HG03354 (cell line): Measurements from ENCODE around the gene ITGB3.
A peak's percentile ranks its signal among the peaks of the same experiment; 100 is the strongest.
"Not testable (repeated sequence)": the region's sequence is repeated elsewhere in the genome, so short reads cannot be mapped to it uniquely, and the experiment has no call there.

Source experiments
- ATAC-seq: cut with Tn5 transposase; IDR thresholded peaks from one replicate; pipeline ENCODE4 v1.9.1; 2021; ENCODE audit warnings: mild to moderate bottlenecking; ENCODE audit not compliant: unreplicated experiment, poor library complexity, severe bottlenecking

ITGB3 gene

GRCh38 chr17:47253541-47254402, at the start of gene ITGB3:
Gene ITGB3, plus strand, starts transcription at chr17:47253827. Its CDS starts 35 bp downstream, at chr17:47253862.
- peak; percentile 88 for ATAC-seq

DNA sequence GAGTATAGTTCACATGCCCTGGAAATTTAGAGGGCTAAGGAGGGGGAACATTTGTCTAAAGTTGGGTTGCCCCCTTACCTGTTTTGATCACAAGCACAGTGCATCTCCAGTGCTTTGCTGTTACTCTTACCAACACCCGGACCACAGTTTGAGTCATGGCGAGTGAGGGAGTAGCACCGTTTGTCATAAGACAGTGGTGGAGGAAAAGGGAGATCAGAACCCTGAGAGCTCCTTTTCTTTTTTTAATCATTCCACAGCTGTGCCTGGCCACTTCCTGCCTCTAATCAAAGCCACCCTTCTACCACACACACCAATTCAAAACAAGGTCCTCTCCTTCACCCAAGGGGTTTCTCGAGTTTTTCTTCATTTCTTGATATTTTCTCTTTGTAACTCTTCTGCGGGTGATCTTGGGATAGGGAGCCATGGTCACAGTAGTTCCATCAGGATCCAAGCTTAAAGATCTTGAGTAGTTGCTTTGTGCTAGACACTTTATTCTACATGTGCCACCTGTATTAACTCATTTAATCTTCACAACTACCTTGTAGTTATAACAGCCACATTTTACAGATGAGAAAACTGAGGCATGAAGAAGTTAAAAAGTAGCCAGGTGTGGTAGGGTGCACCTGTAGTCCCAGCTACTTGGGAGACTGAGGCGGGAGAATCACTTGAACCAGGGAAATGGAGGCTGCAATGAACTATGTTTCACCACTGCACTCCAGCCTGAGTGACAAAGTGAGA, 49.5 kb upstream of the ITGB3 start:
- ATAC-seq = no peak

- peak; percentile 54 for ATAC-seq
Observed at GRCh38 chr17:47204722-47205418, 48.8 kb upstream of the ITGB3 start.

DNA sequence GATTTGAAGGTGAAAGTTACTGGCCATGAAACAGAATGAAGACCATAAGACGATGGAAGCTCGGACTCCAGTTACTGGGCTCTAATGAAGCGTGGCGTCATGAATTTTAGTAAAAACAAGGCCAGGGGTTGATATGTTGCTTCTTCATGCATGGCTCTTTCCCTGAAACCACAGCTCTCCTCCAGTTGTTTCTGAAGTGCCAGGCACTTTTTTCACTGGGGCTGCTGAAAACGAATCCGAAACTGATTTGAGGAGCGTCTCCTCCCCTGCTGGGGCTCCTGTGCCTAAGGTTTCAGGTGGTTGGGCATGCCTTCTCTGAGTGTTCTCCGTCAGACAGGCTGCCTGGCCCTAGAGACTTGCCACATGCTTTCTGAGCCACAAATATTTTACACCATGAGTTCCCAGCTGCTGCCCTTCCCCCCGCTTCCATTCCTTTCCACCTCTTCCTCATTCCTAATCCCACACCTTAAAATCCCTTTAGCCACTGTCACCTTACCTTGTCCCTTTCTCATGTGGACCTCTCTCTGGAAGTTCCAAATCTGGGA, 48.1 kb upstream of the ITGB3 start:
- ATAC-seq = peak; percentile 64

GRCh38 chr17:47207143-47208067, 46.2 kb upstream of the ITGB3 start:
- no peak for ATAC-seq

DNA sequence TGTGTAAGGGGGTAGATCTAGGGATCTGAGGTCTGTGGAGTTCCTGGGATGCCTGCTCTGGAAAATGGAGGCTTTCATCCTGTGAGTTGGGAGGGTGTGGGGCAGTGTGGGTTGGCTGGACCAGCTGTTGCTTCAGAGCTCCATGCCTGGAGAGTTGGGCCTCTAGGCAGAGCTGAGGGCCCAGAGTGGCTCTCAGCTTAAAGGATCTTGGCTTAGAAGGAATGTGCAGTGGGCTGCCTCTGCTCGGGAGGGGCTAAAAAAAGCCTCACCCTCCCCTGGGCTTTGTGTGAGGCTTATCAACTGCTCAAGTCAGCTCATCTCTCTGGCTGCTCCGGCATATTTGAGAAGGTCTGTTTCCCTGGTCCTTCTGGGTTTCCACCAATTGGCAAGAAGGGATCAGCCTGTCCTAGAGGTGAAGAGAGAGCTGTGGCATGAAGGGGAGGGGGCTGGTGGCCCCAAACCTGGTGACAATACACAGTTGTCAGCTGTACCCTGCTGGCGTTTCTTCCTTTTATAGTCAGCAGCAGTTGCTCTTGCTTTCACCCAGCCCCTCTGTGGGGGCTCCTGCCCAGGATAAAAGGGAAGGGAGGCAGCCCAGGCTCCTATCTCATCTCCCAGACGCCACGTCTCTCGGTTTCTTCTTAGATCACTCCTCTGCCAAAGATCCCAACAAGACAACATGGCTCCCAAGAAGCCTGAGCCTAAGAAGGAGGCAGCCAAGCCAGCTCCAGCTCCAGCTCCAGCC, 44.7 kb upstream of the ITGB3 start, which contains the start of gene MYL4:
MYL4 (plus strand) TSS at position 605 of the 745 bp plus-strand sequence; CDS start at position 680, 75 bp downstream.
- ATAC-seq = no peak

- ATAC-seq = no peak
Observed at GRCh38 chr17:47209499-47209898, 44.1 kb upstream of the ITGB3 start.

DNA sequence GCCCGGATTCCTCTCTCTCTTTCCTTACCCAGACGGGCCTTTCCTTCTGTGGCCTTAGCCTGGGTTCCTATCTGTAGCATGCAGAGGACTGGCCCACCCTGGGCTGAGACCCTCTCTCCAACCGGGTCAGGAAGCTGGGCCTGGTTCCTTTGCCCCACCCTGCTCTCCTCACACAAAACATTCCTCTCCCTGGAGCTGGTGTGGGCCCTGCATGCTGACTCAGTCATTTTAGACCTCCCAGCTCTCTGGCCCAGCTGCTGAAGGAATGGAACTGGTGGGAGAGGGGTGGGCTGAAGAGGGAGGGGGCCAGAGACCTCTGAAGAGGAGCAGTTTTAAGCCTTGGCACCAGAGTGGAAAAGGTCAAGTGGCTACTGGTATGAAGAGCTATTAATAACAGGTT, 43.5 kb upstream of the ITGB3 start:
- ATAC-seq = no peak

DNA sequence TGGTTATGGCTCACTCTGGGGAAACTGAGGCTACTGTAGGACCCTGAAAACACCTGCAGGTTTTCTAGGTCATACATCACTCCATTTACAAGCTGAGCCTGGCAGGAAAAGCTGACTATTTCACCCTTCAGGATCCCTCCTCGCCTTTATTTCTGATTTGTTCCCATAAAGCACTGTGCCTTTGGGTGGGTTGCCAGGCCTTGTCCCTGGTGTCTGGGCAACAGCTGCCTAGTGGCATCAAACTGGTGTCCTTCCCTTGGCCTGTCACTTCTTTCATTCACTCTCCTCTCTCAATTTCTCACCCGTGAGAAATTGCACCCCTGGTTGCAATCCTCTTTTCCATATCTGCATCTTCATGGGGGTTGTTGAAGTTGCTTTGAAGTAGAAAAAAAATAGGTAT, 42.8 kb upstream of the ITGB3 start:
- ATAC-seq = no peak

DNA sequence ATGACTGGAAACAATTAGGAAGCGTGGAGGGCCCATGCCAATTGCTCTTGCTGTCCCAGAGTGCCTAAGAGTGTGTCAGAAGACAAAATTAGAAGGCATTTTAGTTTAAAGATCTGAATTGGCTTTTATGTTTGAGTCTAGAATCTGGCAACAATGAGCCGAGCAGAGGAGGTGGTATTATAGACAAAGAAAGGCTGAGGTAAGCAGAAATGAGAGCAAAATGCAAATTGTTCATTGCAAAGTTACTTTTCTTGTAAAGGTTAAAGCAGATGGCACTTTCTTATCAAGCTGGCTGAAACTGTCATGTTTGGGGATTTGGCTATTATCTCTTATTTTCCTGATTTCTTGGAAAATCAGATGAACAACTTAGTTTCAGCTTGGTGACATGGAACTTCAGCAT, 41.2 kb upstream of the ITGB3 start:
- no peak for ATAC-seq

DNA sequence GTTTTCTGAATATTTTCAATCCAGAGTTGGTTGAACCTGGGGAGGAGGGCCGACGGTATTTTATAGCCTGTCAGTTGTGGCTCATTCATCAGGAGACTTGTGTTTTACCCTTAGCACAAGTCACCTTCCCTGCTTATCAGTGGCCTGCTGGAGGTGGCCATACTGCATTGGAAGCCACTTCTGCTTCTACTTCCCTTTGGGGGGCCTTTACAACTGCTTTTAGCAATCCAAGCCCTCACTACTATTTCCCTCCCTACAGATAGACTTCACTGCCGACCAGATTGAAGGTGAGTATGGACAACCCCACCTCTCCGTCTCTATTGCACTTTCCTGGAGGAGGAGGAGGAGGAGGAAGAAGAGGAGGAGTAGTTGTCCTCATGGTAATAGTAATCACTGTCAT, 40.1 kb upstream of the ITGB3 start:
- ATAC-seq = no peak

DNA sequence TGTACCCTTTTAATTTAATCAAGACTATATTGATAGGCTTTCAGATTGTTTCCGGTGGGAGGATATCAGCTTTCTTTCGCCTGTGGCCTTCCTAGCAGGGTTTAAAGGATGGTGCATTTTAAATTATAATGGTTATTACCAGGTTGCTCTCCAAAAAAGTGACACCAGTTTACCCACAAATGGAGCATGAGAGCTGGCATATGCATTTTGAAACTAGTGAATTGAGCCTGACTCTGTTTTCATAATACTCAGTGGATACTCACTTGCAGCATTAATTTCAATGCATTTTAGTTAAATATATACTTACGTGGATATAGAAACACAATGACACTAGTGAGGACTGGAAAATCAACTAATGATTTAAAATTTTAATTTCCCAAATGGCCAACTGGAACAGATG, 38.7 kb upstream of the ITGB3 start:
- no peak for ATAC-seq

DNA sequence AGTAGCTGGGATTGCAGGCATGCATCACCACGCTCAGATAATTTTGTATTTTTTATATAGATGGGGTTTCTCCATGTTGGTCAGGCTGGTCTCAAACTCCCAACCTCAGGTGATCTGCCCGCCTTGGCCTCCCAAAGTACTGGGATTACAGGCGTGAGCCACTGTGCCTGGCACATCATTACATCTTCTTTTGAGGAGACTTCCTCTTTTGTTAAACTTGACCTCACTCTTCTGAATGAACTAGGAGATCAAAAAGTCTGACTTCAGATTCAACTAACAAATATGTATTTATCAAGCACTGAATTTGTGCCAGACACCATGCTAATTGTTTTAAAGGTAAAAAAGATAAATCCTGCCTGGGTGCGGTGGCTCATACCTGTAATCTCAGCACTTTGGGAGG, 36.8 kb upstream of the ITGB3 start:
- ATAC-seq = not testable (repeated sequence)

- ATAC-seq = not testable (repeated sequence)
Observed at GRCh38 chr17:47217279-47217678, 36.3 kb upstream of the ITGB3 start.

GRCh38 chr17:47218896-47219430, 34.7 kb upstream of the ITGB3 start:
- no peak for ATAC-seq

DNA sequence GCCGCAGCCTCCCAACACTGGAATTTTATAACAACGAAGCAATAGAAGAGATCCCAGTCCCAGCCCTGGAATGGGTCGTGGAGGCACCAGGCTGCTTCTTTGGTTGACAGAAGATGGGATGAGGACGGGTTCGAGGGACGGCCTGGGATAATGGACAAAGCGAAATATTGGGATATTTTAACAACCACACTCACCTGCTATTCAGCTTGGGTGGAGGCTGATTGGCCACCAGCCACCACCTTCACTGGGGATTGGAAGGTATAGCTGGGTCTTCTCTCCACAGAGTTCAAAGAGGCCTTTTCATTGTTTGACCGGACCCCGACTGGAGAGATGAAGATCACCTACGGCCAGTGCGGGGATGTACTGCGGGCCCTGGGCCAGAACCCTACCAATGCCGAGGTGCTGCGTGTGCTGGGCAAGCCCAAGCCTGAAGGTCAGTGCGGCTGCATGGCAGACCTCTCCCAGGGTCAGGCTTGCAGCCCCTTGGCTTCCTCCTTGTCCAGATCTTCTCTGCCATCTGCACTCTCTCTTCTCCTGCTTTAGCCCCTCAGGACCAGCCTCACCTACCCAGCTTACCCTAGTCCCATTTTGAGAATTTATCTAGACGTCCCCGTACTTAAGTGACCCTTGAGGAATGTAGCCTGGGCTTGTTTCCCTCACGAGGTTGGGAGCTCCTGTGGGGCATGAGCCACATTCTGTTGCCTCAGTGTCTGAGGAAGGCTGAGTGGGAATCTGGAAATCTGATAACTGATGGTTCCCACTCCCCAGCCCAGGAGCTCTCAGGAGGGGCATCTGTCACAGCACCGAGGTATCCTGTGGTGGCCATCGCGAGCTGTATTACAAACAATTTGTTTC, 33.8 kb upstream of the ITGB3 start:
- ATAC-seq = no peak

GRCh38 chr17:47220531-47220999, 33.1 kb upstream of the ITGB3 start:
- no peak for ATAC-seq
